BJ (cell line): Measurements from ENCODE around the gene SON. TPM values are rescaled to one million over a fixed set of nuclear protein-coding genes. Genes with fewer than 3 reads are reported as not detected.

Experiments
- CTCF ChIA-PET: fragments of 350-600 bp; formaldehyde crosslinking; extraction: SDS; loops from one replicate; lab custom pipeline; 2021; ENCODE audit warnings: antibody characterized with exemption, inconsistent platforms; lab: Yijun Ruan, JAX
- POLR2A ChIA-PET: fragments of 300-600 bp; sonication (Branson Sonifier 250); formaldehyde crosslinking; extraction: SDS; loops from one replicate; lab custom pipeline; 2021; ENCODE audit warnings: antibody characterized with exemption; lab: Charles Lee
- DNase-seq: peaks from one replicate; pipeline ENCODE4 v3.0.0-alpha.2; 2011; ENCODE audit warnings: low read depth
- H3K27me3 ChIP-seq: 2 replicates; pipeline ENCODE4 v1.6.0; 2011; ENCODE audit warnings: low read length; ENCODE audit not compliant: control insufficient read depth, insufficient read depth
- H3K36me3 ChIP-seq: 2 replicates; pipeline ENCODE4 v1.5.1; 2011; ENCODE audit warnings: low read length; ENCODE audit not compliant: control insufficient read depth, insufficient read depth
- H3K4me3 ChIP-seq: 2 replicates; pipeline ENCODE4 v1.5.1; 2011; ENCODE audit warnings: low read depth, mild to moderate bottlenecking, control low read depth, low read length
- polyA plus RNA-seq: library from polyadenylated mRNA; depleted of rRNA; stranded (reverse); fragments of >200 nt; gene quantifications from 2 replicates; pipeline ENCODE4 v1.2.3, GENCODE V29; 2011
- TF ChIP-seq, protein P1 (sequence below): IDR thresholded peaks from 2 replicates; pipeline ENCODE4 v1.5.1; 2011; ENCODE audit warnings: low read depth, mild to moderate bottlenecking, control low read depth, inconsistent platforms, low read length, moderate library complexity; ENCODE audit not compliant: insufficient read depth

The SON gene
- polyA plus RNA-seq, 1 experiment: 41.6 TPM

DNA sequence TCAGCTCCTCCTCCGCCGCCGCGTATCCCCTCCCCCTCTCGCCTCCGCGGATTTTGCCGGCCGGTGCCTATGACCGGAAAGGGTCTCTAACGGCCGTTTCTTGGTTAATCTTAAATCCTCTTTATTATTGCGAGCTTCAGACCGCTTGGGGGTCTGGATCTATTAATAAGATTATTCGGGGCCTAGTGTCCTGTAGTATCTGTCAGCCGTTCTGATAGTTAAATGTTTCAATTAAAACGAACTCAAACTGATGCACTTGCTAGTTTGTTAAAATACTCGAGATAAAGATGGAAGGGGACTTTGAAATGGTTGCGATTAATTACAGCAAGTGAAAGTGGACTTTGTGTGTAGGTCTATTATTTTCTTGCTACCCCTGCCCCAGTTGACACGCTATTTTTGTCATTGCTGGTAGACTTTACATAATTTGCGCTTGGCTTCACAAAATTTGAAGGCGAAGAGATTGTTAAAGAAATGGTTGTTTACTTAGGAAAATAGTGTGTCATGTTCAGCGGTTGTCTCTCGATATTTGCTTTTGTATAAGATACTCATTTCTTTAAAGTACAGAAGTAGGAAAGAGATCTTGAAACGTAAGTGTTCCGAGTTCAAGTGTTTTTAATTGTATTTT, 779 bp downstream of the SON start:
- ChIA-PET CTCF (interaction anchor here (0.6 kb wide), 1 partner anchor 801 kb away, joined by 4 read pairs; no protein-coding TSS in a partner anchor), POLR2A (interaction anchor here (0.5 kb wide), 1 partner anchor 219 kb away, joined by 3 read pairs; the partner anchor contains the start of gene IFNAR1)
- Histone ChIP-seq H3K36me3 (no peaks in the 10 kb centered on the region), H3K4me3 (peak overlapping the region; percentile 70), H3K27me3 (no peaks in the 10 kb centered on the region)
- TF ChIP-seq, protein P1, sequence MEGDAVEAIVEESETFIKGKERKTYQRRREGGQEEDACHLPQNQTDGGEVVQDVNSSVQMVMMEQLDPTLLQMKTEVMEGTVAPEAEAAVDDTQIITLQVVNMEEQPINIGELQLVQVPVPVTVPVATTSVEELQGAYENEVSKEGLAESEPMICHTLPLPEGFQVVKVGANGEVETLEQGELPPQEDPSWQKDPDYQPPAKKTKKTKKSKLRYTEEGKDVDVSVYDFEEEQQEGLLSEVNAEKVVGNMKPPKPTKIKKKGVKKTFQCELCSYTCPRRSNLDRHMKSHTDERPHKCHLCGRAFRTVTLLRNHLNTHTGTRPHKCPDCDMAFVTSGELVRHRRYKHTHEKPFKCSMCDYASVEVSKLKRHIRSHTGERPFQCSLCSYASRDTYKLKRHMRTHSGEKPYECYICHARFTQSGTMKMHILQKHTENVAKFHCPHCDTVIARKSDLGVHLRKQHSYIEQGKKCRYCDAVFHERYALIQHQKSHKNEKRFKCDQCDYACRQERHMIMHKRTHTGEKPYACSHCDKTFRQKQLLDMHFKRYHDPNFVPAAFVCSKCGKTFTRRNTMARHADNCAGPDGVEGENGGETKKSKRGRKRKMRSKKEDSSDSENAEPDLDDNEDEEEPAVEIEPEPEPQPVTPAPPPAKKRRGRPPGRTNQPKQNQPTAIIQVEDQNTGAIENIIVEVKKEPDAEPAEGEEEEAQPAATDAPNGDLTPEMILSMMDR: no peak
- no peak for DNase-seq

DNA sequence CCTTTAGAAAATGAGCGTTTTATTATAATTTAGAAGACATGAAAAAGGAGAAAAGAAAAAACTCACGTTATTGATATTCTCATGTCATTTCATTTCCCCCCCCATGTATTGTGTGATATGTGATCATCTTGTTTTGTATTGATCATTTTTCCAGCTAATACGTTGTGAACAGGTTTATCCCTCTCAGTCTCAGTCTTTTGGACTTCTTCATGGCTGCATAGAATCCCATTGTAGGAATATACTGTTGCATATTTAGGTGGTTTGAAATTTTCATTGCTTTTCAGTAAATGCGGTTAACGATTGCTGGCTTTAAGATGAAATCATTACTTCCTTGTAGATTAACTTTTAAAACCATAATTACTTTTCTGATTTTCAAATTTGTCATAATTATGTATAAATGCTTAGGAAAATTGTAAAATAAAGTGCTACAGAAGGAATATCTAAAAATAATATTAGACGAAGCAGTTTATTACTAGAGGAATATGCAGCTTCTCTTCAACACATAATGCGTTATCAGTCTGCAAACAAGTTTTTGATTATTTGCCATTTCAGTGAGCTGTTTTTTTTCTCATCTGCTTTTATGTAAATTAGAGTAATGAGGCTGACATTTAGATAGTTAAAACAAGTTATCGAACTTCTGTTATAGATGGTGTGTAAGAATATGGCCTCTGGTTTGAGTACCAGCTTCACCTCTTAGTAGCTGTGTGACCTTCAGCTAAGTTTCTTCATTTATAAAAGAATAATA, 1.8 kb downstream of the SON start:
- POLR2A ChIA-PET: interaction anchor here (0.6 kb wide), 1 partner anchor 12 kb away, joined by 5 read pairs; no protein-coding TSS in a partner anchor
- Histone ChIP-seq H3K27me3 (no peaks in the 10 kb centered on the region), H3K4me3 (peak overlapping the region; percentile 70), H3K36me3 (no peaks in the 10 kb centered on the region)
- TF ChIP-seq, protein P1: no peak
- CTCF ChIA-PET: interaction anchor here (1.1 kb wide), 1 partner anchor 61 kb away, joined by 4 read pairs; no protein-coding TSS in a partner anchor
- no peak for DNase-seq

DNA sequence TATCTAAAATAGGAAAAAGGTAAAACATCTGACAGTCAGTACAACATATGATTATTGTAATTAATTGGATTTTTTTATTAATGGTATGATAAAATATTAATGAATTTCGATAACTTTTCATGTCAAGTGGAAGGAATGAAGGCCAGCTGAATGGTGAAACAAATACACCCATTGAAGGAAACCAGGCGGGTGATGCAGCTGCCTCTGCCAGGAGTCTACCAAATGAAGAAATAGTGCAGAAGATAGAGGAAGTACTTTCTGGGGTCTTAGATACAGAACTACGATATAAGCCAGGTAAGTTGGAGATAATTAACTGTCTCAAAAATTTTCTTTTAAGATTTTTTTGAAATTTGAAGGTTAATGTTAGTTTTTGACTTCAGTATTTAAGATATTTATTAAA, 3.2 kb downstream of the SON start:
- Histone ChIP-seq H3K36me3 (peaks cover 10% of the 10 kb centered on the region), H3K27me3 (no peaks in the 10 kb centered on the region), H3K4me3 (no peak overlapping the region)
- no peak for DNase-seq
- TF ChIP-seq, protein P1: no peak
- ChIA-PET POLR2A (no interaction called here), CTCF (interaction anchor here (1.3 kb wide), 1 partner anchor 11 kb away, joined by 5 read pairs; no protein-coding TSS in a partner anchor)

DNA sequence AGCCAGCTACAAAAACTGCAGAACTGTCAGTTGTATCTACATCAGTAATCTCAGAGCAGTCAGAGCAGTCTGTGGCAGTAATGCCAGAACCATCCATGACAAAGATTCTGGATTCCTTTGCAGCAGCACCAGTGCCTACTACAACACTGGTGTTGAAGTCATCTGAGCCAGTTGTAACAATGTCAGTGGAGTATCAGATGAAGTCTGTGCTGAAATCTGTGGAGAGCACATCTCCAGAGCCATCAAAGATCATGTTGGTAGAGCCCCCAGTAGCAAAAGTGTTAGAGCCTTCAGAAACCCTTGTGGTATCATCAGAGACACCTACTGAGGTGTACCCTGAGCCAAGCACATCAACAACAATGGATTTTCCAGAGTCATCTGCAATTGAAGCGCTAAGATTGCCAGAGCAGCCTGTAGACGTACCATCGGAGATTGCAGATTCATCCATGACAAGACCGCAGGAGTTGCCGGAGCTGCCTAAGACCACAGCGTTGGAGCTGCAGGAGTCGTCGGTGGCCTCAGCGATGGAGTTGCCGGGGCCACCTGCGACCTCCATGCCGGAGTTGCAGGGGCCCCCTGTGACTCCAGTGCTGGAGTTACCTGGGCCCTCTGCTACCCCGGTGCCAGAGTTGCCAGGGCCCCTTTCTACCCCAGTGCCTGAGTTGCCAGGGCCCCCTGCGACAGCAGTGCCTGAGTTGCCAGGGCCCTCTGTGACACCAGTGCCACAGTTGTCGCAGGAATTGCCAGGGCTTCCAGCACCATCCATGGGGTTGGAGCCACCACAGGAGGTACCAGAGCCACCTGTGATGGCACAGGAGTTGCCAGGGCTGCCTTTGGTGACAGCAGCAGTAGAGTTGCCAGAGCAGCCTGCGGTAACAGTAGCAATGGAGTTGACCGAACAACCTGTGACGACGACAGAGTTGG, 7.3 kb downstream of the SON start:
- ChIA-PET POLR2A (no interaction called here), CTCF (no interaction called here)
- no peak for DNase-seq
- peaks cover 30% of the 10 kb centered on the region for H3K36me3 ChIP-seq
- H3K27me3 ChIP-seq: no peaks in the 10 kb centered on the region
- TF ChIP-seq, protein P1: no peak
- no peak overlapping the region for H3K4me3 ChIP-seq
